Measurements from ENCODE around the gene THOP1. TPM values are rescaled to one million over a fixed set of nuclear protein-coding genes. Genes with fewer than 3 reads are reported as not detected.
A peak's percentile ranks its signal among the peaks of the same experiment; 100 is the strongest.

Gene THOP1
- total and polyA plus RNA-seq, 9 donors = 11.3 to 54.7 (median 39.5) TPM

- peak overlapping the region in 1 of 2 donors; percentile 13 for H3K27ac ChIP-seq
- H3K9me3 ChIP-seq = no peaks in the 10 kb centered on the region
- H3K36me3 ChIP-seq = no peaks in the 10 kb centered on the region
- WGBS, 3 donors = 31 to 46% (median 36%) methylated on average over 36 to 40 of the region's 40 CpGs
- peaks cover 10% of the 10 kb centered on the region for H3K4me1 ChIP-seq (ENCODE audit: insufficient read depth)
- TF ChIP-seq CTCF (IDR thresholded peaks at IDR 0.05) (no peak), POLR2A (IDR thresholded peaks at IDR 0.05) (peak; percentile 14)
- peak; percentile 64 to 71 (median 67) for DNase-seq
- H3K4me3 ChIP-seq = no peak overlapping the region
- H3K27me3 ChIP-seq = no peaks in the 10 kb centered on the region
- intact Hi-C loops (cut with DNase I) = no loop called here
These were observed 15.0 kb upstream of the THOP1 start for GRCh38 chr19:2770055-2771013.

GRCh38 chr19:2771786-2772674 is 13.3 kb upstream of the THOP1 start:
- 73 to 79% (median 77%) methylated on average over 29 of the region's 29 CpGs for WGBS, 3 donors
- H3K27ac ChIP-seq = no peak overlapping the region
- H3K36me3 ChIP-seq = no peaks in the 10 kb centered on the region
- intact Hi-C loops (cut with DNase I) = no loop called here
- TF ChIP-seq EP300 (IDR thresholded peaks at IDR 0.05) = no peak
- TF ChIP-seq CTCF (IDR thresholded peaks at IDR 0.05) = no peak
- TF ChIP-seq POLR2A (IDR thresholded peaks at IDR 0.05) = no peak
- H3K9me3 ChIP-seq = no peaks in the 10 kb centered on the region
- H3K4me1 ChIP-seq (ENCODE audit: insufficient read depth) = peaks cover 12% of the 10 kb centered on the region
- no peaks in the 10 kb centered on the region for H3K27me3 ChIP-seq
- no peak for DNase-seq
- H3K4me3 ChIP-seq = no peak overlapping the region

- TF ChIP-seq CTCF (IDR thresholded peaks at IDR 0.05) = no peak
- TF ChIP-seq POLR2A (IDR thresholded peaks at IDR 0.05) = no peak
- no peak for TF ChIP-seq EP300 (IDR thresholded peaks at IDR 0.05)
- intact Hi-C loops (cut with DNase I) = no loop called here
- DNase-seq = no peak
- Histone ChIP-seq H3K27ac (no peak overlapping the region), H3K4me1 (ENCODE audit: insufficient read depth) (peaks cover 12% of the 10 kb centered on the region), H3K4me3 (no peak overlapping the region), H3K9me3 (no peaks in the 10 kb centered on the region), H3K27me3 (no peaks in the 10 kb centered on the region), H3K36me3 (no peaks in the 10 kb centered on the region)
- WGBS, 3 donors = 81 to 88% (median 86%) methylated on average over 29 to 32 of the region's 32 CpGs
These were observed 11.1 kb upstream of the THOP1 start for GRCh38 chr19:2774083-2774679.

- TF ChIP-seq CTCF (IDR thresholded peaks at IDR 0.05) (no peak), EP300 (IDR thresholded peaks at IDR 0.05) (no peak), POLR2A (IDR thresholded peaks at IDR 0.05) (no peak)
- Histone ChIP-seq H3K4me1 (ENCODE audit: insufficient read depth) (peaks cover 10% of the 10 kb centered on the region), H3K4me3 (no peak overlapping the region), H3K27ac (no peak overlapping the region), H3K36me3 (no peaks in the 10 kb centered on the region), H3K9me3 (no peaks in the 10 kb centered on the region), H3K27me3 (no peaks in the 10 kb centered on the region)
- intact Hi-C loops (cut with DNase I) = no loop called here
- DNase-seq = no peak
- 73 to 82% (median 74%) methylated on average over 24 of the region's 24 CpGs for WGBS, 3 donors
These were observed 10.2 kb upstream of the THOP1 start for GRCh38 chr19:2774953-2775555.

All from ovary (tissue), 9 donors.